NOMO-1 treated with dmso at 0.1 percent for 144 hours (cell line): ENCODE data around the gene TTLL9.

ENCODE experiments used
- DNase-seq: peaks from one replicate; lab custom pipeline; 2025; ENCODE audit not compliant: unreplicated experiment; lab: John Stamatoyannopoulos, UW

TTLL9 gene

GRCh38 chr20:31974951-31975487 lies 104.6 kb downstream of the TTLL9 start:
- no peak for DNase-seq

- DNase-seq = no peak
These were observed 105.4 kb downstream of the TTLL9 start for GRCh38 chr20:31975874-31976273.

GRCh38 chr20:31977080-31977479 lies 106.6 kb downstream of the TTLL9 start:
- DNase-seq = no peak

GRCh38 chr20:31979713-31980426 lies 109.4 kb downstream of the TTLL9 start:
- DNase-seq = no peak

- no peak for DNase-seq
These were observed 111.3 kb downstream of the TTLL9 start for GRCh38 chr20:31981784-31982183.

- no peak for DNase-seq
These were observed 114.6 kb downstream of the TTLL9 start for GRCh38 chr20:31984981-31985471.

- no peak for DNase-seq
These were observed 117.3 kb downstream of the TTLL9 start for GRCh38 chr20:31987744-31988143.

GRCh38 chr20:31988430-31989015 lies 118.1 kb downstream of the TTLL9 start:
- no peak for DNase-seq

GRCh38 chr20:31989030-31989645 lies 118.7 kb downstream of the TTLL9 start:
- DNase-seq = no peak

GRCh38 chr20:31990641-31991338 lies 120.4 kb downstream of the TTLL9 start:
- no peak for DNase-seq

GRCh38 chr20:31991339-31991705 lies 120.9 kb downstream of the TTLL9 start:
- no peak for DNase-seq

- no peak for DNase-seq
These were observed 121.7 kb downstream of the TTLL9 start for GRCh38 chr20:31992086-31992485.
